GM21447 (cell line): ENCODE measurements around the gene DGCR2.
"Not testable (repeated sequence)": the region's sequence is repeated elsewhere in the genome, so short reads cannot be mapped to it uniquely, and the experiment has no call there.

ENCODE experiments used
- ATAC-seq: cut with Tn5 transposase; IDR thresholded peaks from one replicate; pipeline ENCODE4 v1.9.1; 2021; ENCODE audit not compliant: unreplicated experiment

Gene DGCR2

GRCh38 chr22:19032898-19033567, 89.2 kb downstream of the DGCR2 start:
- ATAC-seq, result not testable (repeated sequence)

GRCh38 chr22:19032156-19032785, 89.9 kb downstream of the DGCR2 start:
- not testable (repeated sequence) for ATAC-seq

- ATAC-seq, result not testable (repeated sequence)
Observed at GRCh38 chr22:19030889-19031252, 91.3 kb downstream of the DGCR2 start.

GRCh38 chr22:19030226-19030888, 91.9 kb downstream of the DGCR2 start:
- not testable (repeated sequence) for ATAC-seq

- ATAC-seq, result not testable (repeated sequence)
Observed at GRCh38 chr22:19029113-19030103, 92.8 kb downstream of the DGCR2 start.

GRCh38 chr22:19028060-19028455, 94.2 kb downstream of the DGCR2 start:
- not testable (repeated sequence) for ATAC-seq

GRCh38 chr22:19027371-19028059, 94.7 kb downstream of the DGCR2 start:
- ATAC-seq, result not testable (repeated sequence)

- not testable (repeated sequence) for ATAC-seq
Observed at GRCh38 chr22:19026080-19026479, 96.1 kb downstream of the DGCR2 start.

GRCh38 chr22:19024956-19025489, 97.2 kb downstream of the DGCR2 start:
- ATAC-seq, result not testable (repeated sequence)

GRCh38 chr22:19023931-19024330, 98.3 kb downstream of the DGCR2 start:
- not testable (repeated sequence) for ATAC-seq

GRCh38 chr22:19022755-19023154, 99.5 kb downstream of the DGCR2 start:
- no peak for ATAC-seq

GRCh38 chr22:19019679-19020032, 102.6 kb downstream of the DGCR2 start:
- ATAC-seq, result no peak

- no peak for ATAC-seq
Observed at GRCh38 chr22:19019029-19019678, 103.1 kb downstream of the DGCR2 start.

- no peak for ATAC-seq
Observed at GRCh38 chr22:19018256-19018655, 104.0 kb downstream of the DGCR2 start.

- ATAC-seq, result no peak
Observed at GRCh38 chr22:19016081-19016766, 106.0 kb downstream of the DGCR2 start.

GRCh38 chr22:19014886-19015285, 107.3 kb downstream of the DGCR2 start:
- no peak for ATAC-seq

GRCh38 chr22:19013881-19014598, 108.2 kb downstream of the DGCR2 start:
- not testable (repeated sequence) for ATAC-seq

- not testable (repeated sequence) for ATAC-seq
Observed at GRCh38 chr22:19013411-19013810, 108.8 kb downstream of the DGCR2 start.
